Tibial nerve (tissue), 4 donors: Measurements from ENCODE around the gene FAM185A.

ENCODE experiments used
- CTCF ChIP-seq, 5 experiments: fragments of 200-600 bp in 3 of 5; fragments of 450-650 bp in 2 of 5; sonication (generic) in 3 of 5; IDR thresholded peaks; one replicate each; pipeline ENCODE4 v1.5.1; 2016 to 2019; ENCODE audit warnings: antibody characterized with exemption in 5 of 5, mild to moderate bottlenecking in 3 of 5, moderate library complexity in 2 of 5
- EP300 ChIP-seq, 2 donors: sonication (generic); formaldehyde crosslinking; IDR thresholded peaks; one replicate each; pipeline ENCODE4 v1.6.1; 2017; ENCODE audit warnings: antibody characterized with exemption in 2 of 2, mild to moderate bottlenecking in 1 of 2
- POLR2A ChIP-seq, 2 donors: fragments of 450-650 bp; IDR thresholded peaks; one replicate each; pipeline ENCODE4 v1.6.1; 2017; ENCODE audit warnings: antibody characterized with exemption in 2 of 2, mild to moderate bottlenecking in 2 of 2, moderate library complexity in 2 of 2

- TF ChIP-seq POLR2A (IDR thresholded peaks at IDR 0.05) (no peak), CTCF (IDR thresholded peaks at IDR 0.05) (no peak), EP300 (IDR thresholded peaks at IDR 0.05) (no peak)
These were observed 95.1 kb downstream of the FAM185A start for GRCh38 chr7:102843850-102844249.
